DMS79 treated with DMSO at 0.1 percent for 48 hours (cell line): ENCODE results near the gene ADAM10.
"Not testable (repeated sequence)": the region's sequence is repeated elsewhere in the genome, so short reads cannot be mapped to it uniquely, and the experiment has no call there.

Source experiments
- DNase-seq: peaks from one replicate; lab custom pipeline; 2025; lab: John Stamatoyannopoulos, UW

The ADAM10 gene, protein sequence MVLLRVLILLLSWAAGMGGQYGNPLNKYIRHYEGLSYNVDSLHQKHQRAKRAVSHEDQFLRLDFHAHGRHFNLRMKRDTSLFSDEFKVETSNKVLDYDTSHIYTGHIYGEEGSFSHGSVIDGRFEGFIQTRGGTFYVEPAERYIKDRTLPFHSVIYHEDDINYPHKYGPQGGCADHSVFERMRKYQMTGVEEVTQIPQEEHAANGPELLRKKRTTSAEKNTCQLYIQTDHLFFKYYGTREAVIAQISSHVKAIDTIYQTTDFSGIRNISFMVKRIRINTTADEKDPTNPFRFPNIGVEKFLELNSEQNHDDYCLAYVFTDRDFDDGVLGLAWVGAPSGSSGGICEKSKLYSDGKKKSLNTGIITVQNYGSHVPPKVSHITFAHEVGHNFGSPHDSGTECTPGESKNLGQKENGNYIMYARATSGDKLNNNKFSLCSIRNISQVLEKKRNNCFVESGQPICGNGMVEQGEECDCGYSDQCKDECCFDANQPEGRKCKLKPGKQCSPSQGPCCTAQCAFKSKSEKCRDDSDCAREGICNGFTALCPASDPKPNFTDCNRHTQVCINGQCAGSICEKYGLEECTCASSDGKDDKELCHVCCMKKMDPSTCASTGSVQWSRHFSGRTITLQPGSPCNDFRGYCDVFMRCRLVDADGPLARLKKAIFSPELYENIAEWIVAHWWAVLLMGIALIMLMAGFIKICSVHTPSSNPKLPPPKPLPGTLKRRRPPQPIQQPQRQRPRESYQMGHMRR

DNA sequence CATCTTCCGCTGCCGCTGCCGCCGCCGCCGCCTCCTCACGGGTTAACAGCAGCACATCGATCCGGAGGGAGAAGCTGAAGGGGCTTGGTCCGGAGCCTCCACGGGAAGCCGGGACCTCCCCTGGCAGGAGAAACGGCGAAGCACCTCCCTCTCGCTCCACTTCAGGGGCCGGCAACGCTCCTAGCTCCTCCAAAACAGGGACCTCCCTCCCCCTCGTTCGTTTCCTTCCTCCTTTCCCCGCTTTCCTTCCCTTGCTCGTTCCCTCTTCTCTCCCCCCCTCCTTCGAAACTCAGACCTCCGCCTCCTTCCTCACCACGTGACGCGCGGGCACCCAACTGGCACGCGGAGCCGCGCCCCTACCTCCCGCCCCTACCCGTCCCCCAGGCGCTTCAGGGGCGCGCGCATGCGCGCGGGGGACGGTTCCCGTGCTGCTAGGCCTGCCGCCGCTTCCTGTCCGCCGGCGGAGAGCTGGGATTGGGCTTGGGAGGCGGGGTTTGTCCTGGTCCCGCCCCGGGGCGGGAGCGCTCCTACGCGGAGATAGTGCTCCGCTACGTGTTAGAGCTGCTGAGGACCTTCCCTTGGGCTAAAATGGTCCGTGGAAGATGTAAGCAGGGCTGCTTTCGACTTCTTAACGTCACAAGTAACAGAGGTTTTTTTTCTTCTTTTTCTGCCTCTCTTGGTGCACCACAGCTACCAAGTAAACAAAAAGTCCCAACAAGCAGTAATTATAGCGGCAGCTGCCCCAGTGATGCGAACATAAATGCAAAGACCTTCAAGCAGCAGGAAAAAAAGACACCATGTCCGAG, at the start of gene ADAM10:
Gene ADAM10, minus strand, starts transcription at position 176 of the 806 bp plus-strand sequence. Its CDS starts 173 bp downstream, at position 3.
- DNase-seq = peak; percentile 97

DNA sequence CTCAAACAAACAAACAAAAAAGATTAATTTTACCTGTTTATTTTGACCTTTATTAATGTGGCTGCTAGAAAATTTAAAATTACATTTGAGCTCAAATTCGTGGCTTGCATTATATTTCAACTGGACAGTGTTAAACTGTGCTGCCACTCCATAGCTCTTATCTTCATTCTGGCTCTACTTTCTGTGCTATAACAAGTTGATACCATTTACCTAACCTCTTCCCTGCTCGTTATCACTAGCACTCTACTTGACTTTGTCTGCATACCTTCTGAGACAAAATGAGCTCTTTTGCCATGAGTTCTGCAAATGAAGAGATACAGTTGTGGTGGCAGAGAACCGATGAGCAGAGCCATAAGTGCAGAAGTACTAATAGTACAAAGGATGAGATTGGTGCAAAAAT, 48.0 kb upstream of the ADAM10 start:
- DNase-seq = no peak

DNA sequence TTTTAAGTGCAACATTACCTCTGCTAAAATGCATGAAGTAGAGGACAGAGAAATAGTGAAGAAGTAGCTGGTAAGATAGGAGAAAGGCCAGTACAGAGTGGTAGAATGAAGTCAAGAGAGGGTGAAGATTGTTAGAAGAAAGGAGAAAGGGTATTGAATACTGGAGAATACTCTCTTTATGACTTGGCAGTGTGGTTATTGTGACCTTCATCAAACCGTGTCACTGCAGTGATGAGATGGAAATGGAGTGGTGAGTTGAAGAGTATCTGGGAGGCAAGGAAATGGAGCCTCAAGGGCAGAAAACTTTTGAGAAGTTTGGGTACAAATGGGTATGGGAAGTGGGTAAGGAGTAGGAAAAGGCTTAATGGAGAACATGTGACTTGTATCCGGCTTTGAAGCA, 46.3 kb upstream of the ADAM10 start:
- DNase-seq = no peak

DNA sequence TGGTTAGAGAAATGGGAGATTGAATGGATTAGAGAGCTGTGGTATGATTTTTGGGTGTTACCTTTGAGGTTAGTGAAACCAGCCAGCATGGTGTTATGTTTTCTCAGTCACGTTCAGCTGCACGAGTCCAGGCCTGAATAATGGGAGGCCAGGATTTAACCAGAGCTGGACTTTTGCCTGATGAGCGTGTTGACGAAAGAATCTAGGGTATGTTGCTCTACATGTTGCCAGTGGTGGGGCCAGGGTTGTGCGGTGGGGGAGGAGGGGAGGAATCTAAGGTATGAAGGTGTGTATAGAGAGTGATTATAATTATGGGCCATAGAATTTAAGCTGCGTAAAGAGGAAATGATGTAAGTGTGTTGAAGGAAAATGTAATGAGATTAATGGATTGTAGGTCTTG, 44.4 kb upstream of the ADAM10 start:
- no peak for DNase-seq

DNA sequence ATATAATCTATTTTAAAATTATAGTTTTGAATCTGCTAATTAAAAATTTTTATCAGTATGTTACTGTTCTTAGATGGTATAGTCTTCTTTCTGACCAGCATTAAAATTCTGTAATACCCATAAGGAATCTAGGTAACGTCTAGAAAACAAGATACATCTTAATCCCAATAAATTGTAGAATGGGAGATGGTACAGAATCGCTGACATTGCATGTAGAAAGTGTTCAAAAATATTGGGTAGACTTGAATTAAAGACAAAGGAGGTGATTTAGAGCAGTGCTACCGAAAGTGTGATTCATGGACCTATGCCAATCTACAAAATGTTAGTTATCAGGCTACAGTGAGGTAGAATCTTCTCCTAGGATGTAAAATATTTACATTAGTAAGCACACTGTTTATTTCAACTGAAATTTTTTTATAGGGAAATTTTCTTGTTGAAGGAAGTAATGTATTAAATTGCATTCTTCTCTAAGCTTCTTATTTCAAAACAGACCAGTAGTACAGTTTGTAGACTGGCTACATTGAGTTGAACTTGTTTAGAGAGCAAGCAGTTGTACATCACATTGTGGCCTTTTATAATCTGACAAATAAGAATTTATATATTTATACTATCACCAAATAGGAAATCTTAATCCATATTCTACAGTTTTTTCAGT, 38.7 kb upstream of the ADAM10 start:
- DNase-seq = no peak

DNA sequence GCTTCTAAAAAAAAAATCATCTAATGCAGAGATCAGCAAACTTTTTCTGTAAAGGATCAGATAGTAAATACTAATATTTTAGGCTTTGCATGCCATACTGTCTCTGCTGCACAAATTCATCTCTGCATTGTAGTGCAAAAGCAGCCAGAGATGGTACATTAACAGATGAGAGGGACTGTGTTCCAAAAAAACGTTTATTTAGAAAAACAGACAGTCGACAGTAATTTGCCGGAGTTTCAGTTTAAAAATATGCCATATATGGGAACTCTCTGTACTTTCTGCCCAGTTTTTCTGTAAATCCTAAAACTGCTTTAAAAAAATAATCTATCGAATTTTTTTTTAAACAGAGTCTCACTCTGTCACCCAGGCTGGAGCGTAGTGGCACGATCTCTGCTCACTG, 35.8 kb upstream of the ADAM10 start:
- DNase-seq = no peak

DNA sequence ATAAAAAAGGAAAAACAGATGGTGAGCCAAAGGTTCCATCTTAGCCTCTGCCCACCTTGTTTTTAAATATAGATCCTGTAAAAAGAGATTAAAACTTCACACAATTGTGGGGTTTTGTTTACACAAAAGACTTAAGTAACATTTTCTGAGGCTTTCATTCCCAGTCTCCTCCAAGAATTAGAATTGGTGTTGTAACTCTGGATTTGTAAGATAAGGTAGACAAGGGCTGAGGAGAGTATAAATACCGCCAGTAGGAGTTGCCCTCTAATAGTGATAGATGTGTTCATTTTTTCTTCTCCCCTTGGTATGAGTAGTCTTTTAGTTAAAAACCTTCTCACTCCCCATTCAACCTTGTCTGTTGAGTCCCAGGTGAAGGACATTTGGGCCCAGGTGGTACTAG, 30.0 kb upstream of the ADAM10 start:
- DNase-seq = no peak

DNA sequence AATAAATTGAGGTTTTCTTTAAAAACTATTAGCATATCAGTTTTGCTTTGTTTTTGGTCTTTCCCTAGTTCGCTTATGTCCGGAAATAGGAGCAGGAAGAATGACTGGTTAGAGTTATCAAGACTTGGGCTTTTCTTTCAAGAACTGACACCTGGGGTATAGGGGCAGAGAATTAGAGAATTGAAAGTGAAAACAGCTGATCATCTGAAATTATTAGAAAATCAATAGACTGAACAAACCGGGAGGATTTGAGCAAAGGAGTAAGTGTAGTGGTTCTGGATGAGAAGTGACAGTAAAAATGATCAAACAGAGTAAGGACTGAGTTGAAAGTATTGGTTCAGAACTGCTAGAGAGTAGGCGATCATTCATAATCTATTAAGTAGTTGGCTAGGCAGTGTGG, 27.6 kb upstream of the ADAM10 start:
- no peak for DNase-seq

DNA sequence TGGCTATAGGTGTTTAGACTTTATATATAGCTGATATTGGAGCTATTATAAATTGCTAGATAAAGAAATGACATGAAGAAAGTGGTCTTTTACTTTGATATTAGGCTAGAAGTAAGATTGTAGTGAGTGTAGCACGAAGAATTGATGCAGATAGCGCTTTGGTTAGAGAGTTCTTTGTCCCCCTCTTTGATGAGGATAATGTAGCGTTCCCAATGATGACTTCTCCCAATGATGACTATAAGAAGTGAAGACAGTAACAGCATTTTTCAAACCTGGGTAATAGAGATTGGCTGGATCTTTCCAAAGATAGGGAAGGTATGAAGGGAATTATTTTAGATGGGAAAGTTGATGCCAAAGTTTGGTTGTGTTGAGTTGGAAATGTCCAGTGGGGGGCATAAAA, 25.9 kb upstream of the ADAM10 start:
- DNase-seq = no peak

DNA sequence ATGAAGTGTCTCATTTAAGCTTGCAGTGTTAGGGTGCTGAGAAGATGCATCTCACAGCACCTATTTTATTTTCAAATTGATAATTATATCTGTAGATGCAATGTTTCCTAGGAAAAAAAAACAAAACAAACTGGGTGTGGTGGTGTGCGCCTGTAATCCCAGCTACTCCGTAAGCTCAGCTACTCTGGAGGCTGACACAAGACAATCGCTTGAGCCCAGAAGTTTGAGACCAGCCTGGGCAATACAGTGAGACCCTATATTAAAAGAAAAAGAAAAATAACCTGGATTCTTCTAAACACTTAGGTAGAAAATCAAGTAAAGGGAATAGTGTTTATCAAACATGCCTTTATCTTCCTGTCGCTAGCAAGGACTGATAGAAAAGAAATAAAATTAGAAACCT, 23.5 kb upstream of the ADAM10 start:
- DNase-seq = no peak

DNA sequence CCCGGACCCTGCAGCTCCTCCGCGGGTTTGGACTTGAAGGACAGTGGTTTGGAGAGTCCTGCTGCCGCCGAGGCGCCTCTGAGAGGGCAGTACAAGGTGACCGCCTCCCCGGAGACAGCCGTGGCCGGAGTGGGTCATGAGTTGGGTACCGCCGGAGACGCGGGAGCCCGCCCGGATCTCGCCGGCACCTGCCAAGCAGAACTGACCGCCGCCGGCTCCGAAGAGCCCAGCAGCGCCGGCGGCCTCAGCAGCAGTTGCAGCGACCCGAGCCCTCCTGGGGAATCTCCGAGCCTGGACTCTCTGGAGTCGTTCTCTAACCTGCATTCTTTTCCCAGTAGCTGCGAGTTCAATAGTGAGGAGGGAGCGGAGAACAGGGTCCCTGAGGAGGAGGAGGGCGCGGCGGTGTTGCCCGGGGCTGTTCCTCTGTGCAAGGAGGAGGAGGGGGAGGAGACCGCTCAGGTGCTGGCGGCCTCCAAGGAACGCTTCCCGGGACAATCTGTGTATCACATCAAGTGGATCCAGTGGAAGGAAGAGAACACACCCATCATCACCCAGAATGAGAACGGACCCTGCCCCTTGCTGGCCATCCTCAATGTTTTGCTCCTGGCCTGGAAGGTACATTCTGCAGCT, 22.2 kb upstream of the ADAM10 start:
- peak; percentile 22 for DNase-seq

DNA sequence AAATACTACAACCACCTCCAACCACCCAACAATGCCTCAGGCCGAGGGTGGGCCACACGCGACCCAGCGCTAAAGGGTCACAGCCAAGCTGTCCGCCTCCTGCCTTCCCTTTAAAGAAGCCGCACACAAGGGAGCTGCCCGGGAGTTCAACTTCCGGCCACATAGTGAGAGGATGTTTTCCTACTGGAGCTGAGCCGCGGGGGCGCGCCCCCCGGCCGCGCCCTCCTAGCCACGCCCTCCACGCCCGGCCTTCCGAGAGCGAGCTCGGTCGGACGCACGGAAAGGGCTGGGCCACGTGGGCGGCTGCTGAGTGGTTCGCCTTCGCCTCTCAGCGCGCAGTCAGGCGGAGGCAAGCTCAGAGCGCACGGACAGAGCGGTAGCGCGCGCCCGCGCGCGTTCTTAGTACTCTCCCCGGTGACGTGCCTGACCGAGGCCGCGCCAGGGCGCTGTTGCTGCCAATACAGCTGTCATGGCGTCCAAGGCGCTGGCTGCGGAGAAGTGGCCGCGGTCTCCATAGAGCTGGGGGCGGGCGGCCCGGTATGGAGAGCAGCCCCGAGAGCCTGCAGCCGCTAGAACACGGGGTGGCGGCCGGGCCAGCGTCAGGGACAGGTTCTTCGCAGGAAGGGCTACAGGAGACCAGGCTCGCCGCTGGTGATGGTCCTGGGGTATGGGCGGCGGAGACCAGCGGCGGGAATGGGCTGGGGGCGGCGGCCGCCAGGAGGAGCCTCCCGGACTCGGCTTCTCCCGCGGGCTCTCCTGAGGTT, 21.5 kb upstream of the ADAM10 start, which contains the start of gene MINDY2:
Gene MINDY2, plus strand, starts transcription at position 446 of the 764 bp plus-strand sequence. Its CDS starts 94 bp downstream, at position 540.
- DNase-seq = peak; percentile 95

DNA sequence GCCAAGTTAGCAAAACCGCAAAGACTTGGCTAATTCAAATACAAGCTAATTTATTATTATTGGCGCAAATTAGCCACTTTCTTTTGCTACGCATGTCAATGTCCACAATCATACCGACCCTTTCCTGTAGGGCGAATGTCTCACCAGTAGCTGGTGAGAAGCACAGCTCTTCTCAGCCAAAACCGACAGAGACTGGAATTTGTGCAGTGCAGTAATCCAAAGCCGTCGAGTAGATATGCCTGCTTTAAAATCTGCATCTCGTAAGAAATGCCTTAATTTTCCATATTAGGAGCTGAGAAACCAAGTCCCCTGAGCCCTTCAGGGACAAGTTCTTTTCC, 21.0 kb upstream of the ADAM10 start:
- DNase-seq = no peak

DNA sequence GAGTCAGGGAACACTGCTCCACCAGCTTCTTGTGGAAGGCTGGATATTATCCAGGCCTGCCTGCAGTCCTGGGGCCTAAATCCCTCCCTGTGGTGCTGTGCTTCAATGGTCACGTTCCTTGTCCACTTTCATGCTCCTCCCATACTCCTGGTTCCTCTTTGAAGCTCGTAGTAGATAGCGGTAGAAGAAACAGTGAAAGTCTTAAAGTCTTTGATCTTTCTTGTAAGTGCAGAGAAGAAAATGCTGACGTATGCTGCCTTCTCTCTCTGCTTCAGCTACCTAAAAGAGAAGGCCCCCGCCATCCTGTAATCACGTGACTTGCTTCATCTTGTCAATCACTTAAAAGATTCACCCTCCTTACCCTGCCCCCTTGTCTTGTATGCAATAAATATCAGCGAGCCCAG, 19.1 kb upstream of the ADAM10 start:
- not testable (repeated sequence) for DNase-seq

DNA sequence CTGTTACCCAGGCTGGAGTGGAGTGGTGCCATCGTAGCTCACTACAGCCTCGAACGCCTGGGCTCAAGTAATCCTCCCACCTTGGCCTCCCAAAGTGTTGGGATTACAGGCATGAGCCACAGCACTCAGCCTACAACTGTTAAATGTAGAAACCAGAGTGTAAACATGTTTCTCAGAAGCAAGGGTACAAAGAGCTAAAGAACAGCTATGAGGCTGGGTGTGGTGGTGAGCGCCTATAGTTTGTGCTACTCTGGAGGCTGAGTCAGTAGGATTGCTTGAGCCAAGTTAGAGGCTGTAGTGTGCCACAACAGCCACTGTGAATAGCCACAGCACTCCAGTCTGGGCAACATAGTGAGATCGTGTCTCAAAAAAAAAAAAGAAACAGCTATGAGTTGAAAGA, 16.8 kb upstream of the ADAM10 start:
- DNase-seq = no peak

DNA sequence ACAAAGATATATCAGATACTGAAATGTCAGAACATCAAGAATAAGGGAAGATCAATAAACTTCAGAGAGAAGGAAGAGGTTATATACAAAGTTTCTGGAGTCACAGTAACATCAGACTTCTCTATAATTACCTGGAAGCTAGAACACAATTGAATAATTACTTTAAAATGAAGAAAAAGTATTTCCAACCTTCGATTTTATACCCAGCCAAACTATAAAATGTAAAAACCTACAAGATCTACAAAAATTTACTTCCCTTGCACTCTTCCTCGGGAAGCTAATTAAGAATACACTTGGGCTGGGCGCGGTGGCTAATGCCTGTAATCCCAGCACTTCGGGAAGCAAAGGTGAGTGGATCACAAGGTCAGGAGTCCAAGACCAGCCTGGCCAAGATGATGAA, 15.0 kb upstream of the ADAM10 start:
- DNase-seq = no peak

DNA sequence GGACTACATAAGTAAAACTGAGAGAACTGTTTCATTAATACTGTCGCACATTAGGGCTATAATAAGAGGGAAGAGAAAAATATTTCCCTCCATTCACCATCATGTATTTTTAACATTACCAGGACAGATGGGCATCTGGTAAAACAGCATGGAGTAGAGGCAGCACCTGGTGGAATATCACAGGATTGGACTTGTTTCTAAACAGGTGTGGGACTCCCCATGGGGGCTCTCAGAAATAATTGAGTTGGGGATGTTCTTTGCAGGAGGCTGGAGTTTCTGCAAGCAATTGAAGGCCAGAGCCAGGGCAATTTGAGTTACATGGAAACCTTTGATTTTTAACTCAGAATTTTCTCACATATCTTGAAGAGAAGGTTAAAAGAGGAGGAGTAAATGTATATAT, 13.2 kb upstream of the ADAM10 start:
- DNase-seq = no peak

DNA sequence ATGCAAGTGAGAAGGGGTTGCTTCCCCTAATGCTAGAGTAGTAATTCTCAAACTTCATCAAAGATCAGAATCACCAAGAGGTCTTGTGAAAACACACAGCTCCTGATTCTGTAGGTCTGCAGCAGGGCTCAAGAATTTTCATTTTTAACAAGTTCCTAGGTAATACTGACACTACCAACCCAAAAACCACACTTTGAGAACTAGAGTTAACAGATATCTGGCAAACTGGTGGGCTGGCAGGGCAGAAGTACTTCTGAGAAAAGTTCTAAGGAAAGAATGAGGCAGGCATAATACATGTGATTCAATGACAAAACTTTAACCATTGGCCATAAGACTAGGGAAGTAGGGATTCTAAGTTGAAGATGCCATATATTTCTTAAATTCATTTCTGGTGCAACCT, 12.8 kb upstream of the ADAM10 start:
- no peak for DNase-seq

DNA sequence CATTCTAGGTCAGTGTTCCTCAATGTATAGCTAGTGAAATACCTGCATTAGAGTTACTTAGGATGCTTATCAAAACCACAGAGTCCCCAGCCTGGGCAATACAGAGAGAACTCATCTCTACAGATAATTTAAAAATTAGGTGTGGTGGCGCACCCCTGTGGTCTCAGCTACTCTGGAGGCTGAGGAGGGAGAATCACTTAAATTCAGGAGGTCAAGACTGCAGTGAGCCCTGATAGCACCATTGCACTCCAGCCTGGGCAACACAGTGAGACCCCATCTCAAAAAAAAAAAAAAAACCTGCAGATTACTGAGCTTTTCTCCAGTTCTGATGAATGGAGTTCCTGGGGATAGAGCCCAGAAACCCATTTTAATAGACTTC, 11.5 kb upstream of the ADAM10 start:
- DNase-seq = no peak

DNA sequence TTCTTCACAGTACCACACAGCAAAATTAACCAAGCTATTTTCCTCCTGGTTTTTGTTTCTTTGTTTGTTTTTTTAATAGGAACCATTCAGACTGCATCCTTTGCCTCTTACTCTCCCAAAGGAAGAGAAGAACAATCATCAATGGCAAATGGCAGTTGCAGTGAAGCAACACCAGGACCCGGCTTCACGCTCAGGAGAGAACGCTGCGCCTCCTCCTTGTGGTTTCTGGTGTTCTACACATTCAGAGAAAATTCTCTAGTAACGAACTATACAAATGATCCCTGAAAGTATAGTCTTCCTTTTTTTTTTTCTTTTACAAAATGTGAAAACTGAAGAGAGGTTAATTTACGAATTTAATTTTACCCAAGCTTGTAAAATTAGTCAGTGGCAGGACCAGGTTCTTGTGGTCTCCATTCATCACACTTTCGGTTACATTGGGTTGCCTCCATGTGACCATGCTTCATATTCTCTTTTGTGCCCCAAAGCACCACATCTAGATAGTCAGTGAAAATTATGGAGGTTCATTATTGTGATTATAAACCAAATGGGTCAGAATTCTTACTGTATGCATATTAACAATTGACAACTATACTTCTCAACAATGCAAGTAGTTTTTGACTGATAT, 11.0 kb upstream of the ADAM10 start:
- no peak for DNase-seq
